ENCODE data around the gene TEKTIP1. TPM values are rescaled to one million over a fixed set of nuclear protein-coding genes. Genes with fewer than 3 reads are reported as not detected.

TEKTIP1 gene
- total RNA-seq, 1 donor from 2014 or later = 0.68 TPM

DNA sequence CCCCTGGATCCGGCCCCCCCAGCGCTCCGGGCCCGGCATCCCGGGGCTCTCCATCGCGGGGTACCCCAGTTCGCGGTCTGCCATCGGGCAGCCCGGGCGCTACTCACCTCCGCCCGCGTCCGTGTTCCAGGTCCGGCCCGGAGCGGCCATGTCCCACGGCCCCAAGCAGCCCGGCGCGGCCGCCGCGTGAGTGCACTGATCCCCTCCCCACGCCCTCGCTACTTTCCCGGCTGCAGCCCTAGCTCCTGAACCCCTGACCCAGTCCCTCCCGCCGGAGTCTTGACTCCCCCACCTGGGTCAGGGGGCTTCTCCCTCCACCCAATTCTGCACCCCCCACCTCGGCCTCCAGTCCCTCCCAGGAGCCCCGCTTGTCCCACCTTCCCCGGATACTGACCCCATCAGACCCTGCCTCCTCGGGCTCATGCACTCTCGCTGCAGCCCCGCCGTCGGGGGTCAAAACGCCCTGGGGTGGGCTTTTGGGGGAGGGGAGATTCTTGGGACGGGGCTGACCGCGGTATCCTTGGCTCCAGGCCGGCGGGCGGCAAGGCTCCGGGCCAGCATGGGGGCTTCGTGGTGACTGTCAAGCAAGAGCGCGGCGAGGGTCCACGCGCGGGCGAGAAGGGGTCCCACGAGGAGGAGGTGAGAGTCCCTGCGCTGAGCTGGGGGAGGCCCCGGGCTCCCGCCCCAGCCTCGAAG lies 34.3 kb downstream of the TEKTIP1 start:
- peaks cover 7% of the 10 kb centered on the region for H3K27me3 Mint-ChIP-seq (ENCODE audit: low read depth, unreplicated experiment)
- H3K9me3 Mint-ChIP-seq (ENCODE audit: unreplicated experiment) = peaks cover 2% of the 10 kb centered on the region
- Histone ChIP-seq H3K4me1 (ENCODE audit: insufficient read depth, low read length) (peaks cover 12% of the 10 kb centered on the region), H4K20me1 (ENCODE audit: insufficient read depth, low read length) (peaks cover 18% of the 10 kb centered on the region), H3K4me2 (ENCODE audit: low read length) (peak overlapping the region; percentile 99), H3K36me3 (ENCODE audit: insufficient read depth, low read length) (peaks cover 3% of the 10 kb centered on the region), H3K9me3 (ENCODE audit: insufficient read depth, low read depth, low read length) (no peaks in the 10 kb centered on the region), H3K9ac (ENCODE audit: low read length) (peak overlapping the region; percentile 93), H3K79me2 (ENCODE audit: insufficient read depth, low read length) (peaks cover 6% of the 10 kb centered on the region), H2AFZ (ENCODE audit: low read depth, low read length) (peak overlapping the region; percentile 47), H3K4me3 (ENCODE audit: insufficient read depth, low read depth, low read length) (peak overlapping the region; percentile 77), H3K27me3 (ENCODE audit: insufficient read depth, low read length) (no peaks in the 10 kb centered on the region), H3K27ac (ENCODE audit: low read depth, low read length) (peak overlapping the region; percentile 73)
- TF ChIP-seq EZH2 (IDR thresholded peaks at IDR 0.05; ENCODE audit: insufficient read depth, low read length) = no peak
- TF ChIP-seq, protein P1, sequence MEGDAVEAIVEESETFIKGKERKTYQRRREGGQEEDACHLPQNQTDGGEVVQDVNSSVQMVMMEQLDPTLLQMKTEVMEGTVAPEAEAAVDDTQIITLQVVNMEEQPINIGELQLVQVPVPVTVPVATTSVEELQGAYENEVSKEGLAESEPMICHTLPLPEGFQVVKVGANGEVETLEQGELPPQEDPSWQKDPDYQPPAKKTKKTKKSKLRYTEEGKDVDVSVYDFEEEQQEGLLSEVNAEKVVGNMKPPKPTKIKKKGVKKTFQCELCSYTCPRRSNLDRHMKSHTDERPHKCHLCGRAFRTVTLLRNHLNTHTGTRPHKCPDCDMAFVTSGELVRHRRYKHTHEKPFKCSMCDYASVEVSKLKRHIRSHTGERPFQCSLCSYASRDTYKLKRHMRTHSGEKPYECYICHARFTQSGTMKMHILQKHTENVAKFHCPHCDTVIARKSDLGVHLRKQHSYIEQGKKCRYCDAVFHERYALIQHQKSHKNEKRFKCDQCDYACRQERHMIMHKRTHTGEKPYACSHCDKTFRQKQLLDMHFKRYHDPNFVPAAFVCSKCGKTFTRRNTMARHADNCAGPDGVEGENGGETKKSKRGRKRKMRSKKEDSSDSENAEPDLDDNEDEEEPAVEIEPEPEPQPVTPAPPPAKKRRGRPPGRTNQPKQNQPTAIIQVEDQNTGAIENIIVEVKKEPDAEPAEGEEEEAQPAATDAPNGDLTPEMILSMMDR (IDR thresholded peaks at IDR 0.05; ENCODE audit: insufficient read depth, low read depth, low read length) = no peak
- no peak for FAIRE-seq
- peaks cover 4% of the 10 kb centered on the region for H3K4me1 Mint-ChIP-seq (ENCODE audit: low read depth, unreplicated experiment)
- H3K4me3 Mint-ChIP-seq (ENCODE audit: unreplicated experiment) = peak overlapping the region; percentile 83
- DNase-seq (ENCODE audit: low read depth) = no peak
- no peak overlapping the region for H3K27ac Mint-ChIP-seq (ENCODE audit: unreplicated experiment)
- peaks cover 10% of the 10 kb centered on the region for H3K36me3 Mint-ChIP-seq (ENCODE audit: low read depth, unreplicated experiment)

DNA sequence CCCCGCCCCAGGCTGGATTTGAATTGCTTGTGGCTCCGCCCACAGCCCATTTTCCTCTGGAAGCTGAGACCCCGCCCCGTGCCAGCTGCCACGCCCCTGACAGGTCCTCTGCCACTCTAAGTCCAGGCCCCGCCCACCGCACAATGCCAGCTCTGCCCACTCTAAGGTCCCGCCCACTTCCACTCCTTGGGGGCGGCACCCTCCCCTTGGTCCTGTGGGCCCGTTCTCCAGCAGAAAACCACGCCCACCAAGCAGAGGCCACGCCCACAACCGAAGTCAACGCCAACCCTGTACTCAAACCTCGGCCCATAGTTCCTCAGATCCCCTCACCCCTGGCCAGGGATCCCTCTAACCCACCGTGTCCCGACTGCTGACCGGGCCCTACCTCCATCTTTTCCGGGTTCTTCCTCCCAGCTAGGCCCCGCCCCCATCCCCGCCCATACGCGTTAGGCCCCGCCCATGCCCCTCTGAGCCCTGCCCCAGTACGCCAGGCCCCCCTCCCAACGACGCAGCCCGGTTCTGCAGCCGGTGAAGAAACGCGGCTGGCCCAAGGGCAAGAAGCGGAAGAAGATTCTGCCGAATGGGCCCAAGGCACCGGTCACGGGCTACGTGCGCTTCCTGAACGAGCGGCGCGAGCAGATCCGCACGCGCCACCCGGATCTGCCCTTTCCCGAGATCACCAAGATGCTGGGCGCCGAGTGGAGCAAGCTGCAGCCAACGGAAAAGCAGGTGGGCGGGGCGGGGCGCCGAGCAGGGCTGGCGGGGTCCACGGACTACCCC lies 35.1 kb downstream of the TEKTIP1 start:
- peak overlapping the region; percentile 77 for H3K4me3 ChIP-seq (ENCODE audit: insufficient read depth, low read depth, low read length)
- H3K4me1 ChIP-seq (ENCODE audit: insufficient read depth, low read length) = peaks cover 12% of the 10 kb centered on the region
- peaks cover 18% of the 10 kb centered on the region for H4K20me1 ChIP-seq (ENCODE audit: insufficient read depth, low read length)
- H3K9me3 ChIP-seq (ENCODE audit: insufficient read depth, low read depth, low read length) = no peaks in the 10 kb centered on the region
- peaks cover 6% of the 10 kb centered on the region for H3K79me2 ChIP-seq (ENCODE audit: insufficient read depth, low read length)
- peak overlapping the region; percentile 93 for H3K9ac ChIP-seq (ENCODE audit: low read length)
- Mint-ChIP-seq H3K36me3 (ENCODE audit: low read depth, unreplicated experiment) (peaks cover 10% of the 10 kb centered on the region), H3K4me1 (ENCODE audit: low read depth, unreplicated experiment) (peaks cover 4% of the 10 kb centered on the region), H3K27me3 (ENCODE audit: low read depth, unreplicated experiment) (peaks cover 7% of the 10 kb centered on the region), H3K4me3 (ENCODE audit: unreplicated experiment) (peak overlapping the region; percentile 83), H3K9me3 (ENCODE audit: unreplicated experiment) (peaks cover 2% of the 10 kb centered on the region), H3K27ac (ENCODE audit: unreplicated experiment) (no peak overlapping the region)
- FAIRE-seq (no peak), DNase-seq (ENCODE audit: low read depth) (peak; percentile 77)
- H3K36me3 ChIP-seq (ENCODE audit: insufficient read depth, low read length) = peaks cover 3% of the 10 kb centered on the region
- no peaks in the 10 kb centered on the region for H3K27me3 ChIP-seq (ENCODE audit: insufficient read depth, low read length)
- H3K4me2 ChIP-seq (ENCODE audit: low read length) = peak overlapping the region; percentile 99
- no peak for TF ChIP-seq EZH2 (IDR thresholded peaks at IDR 0.05; ENCODE audit: insufficient read depth, low read length)
- TF ChIP-seq, protein P1 (IDR thresholded peaks at IDR 0.05; ENCODE audit: insufficient read depth, low read depth, low read length) = no peak
- no peak overlapping the region for H3K27ac ChIP-seq (ENCODE audit: low read depth, low read length)
- no peak overlapping the region for H2AFZ ChIP-seq (ENCODE audit: low read depth, low read length)
